Measurements from ENCODE around the gene TNFSF4.

Gene TNFSF4

GRCh38 chr1:173187671-173188237 is 19.4 kb downstream of the TNFSF4 start:
- H3K4me3 ChIP-seq (replicated peaks; ENCODE audit: low read depth, low read length): no peak overlapping the region
- no peak for TF ChIP-seq CTCF (IDR thresholded peaks at IDR 0.05; ENCODE audit: low read depth, low read length, missing control alignments)
- DNase-seq (ENCODE audit: extremely low read depth, low read depth): no peak

DNA sequence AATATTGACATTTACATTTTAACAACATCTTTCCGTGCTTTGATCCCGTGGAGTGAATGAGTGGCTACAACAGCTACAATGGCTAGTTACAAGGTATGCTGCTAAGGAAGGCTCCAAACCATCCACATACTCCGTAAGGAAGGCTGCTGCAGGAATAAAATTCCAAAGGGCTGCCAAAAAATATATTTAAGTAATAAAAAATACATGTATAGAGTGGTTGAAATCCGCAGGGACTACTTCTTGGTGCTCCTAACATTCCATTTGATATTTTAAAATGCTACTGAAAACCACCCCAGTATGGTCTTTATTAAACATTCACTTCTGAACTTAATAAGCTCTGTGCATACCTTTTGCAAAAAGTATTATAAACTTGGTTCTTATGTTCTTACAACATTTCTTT is 25.3 kb downstream of the TNFSF4 start:
- H3K4me3 ChIP-seq (replicated peaks; ENCODE audit: low read depth, low read length): no peak overlapping the region
- TF ChIP-seq CTCF (IDR thresholded peaks at IDR 0.05; ENCODE audit: low read depth, low read length, missing control alignments): no peak
- DNase-seq (ENCODE audit: extremely low read depth, low read depth): no peak

DNA sequence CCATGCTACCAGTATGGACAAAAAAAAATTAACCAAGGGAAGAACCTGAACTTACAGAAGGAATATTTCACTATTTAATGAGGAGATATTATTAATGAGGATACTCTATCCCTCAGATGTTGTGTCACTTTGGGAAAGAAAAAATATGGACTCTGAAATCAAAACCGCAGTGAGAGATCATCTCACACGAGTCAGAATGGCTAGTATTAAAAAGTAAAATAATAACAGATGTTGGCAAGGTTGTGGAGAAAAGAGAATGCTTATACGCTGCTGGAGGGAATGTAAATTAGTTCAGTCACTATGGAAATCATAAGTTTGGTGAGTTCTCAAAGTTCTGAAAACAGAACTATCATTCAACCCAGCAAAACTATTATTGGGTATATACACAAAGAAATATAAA is 30.9 kb downstream of the TNFSF4 start:
- H3K4me3 ChIP-seq (replicated peaks; ENCODE audit: low read depth, low read length): no peak overlapping the region
- DNase-seq (ENCODE audit: extremely low read depth, low read depth): no peak
- TF ChIP-seq CTCF (IDR thresholded peaks at IDR 0.05; ENCODE audit: low read depth, low read length, missing control alignments): no peak

- no peak overlapping the region for H3K4me3 ChIP-seq (replicated peaks; ENCODE audit: low read depth, low read length)
- no peak for DNase-seq (ENCODE audit: extremely low read depth, low read depth)
- TF ChIP-seq CTCF (IDR thresholded peaks at IDR 0.05; ENCODE audit: low read depth, low read length, missing control alignments): no peak
These were observed 31.5 kb downstream of the TNFSF4 start for GRCh38 chr1:173175514-173176145.

GRCh38 chr1:173173388-173173787 is 33.7 kb downstream of the TNFSF4 start:
- H3K4me3 ChIP-seq (replicated peaks; ENCODE audit: low read depth, low read length): no peak overlapping the region
- TF ChIP-seq CTCF (IDR thresholded peaks at IDR 0.05; ENCODE audit: low read depth, low read length, missing control alignments): no peak
- DNase-seq (ENCODE audit: extremely low read depth, low read depth): no peak

DNA sequence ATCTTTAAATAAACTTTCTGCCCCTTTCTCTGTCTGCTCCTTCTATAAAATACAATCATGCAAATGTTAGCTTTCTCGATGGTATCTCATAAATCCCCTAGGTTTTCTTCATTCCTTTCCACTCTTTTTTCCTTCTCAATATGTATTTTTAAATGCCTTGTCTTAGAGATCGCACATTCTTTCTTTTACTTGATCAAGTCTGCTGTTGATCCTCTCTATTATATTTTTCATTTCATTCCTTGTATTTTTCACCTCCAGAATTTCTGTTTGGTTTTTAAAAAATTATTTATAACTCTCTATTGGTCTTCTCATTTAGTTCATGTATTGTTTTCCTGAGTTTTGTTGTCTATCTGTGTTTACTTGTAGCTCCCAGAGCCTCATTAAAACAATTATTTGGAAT is 36.0 kb downstream of the TNFSF4 start:
- DNase-seq (ENCODE audit: extremely low read depth, low read depth): no peak
- no peak for TF ChIP-seq CTCF (IDR thresholded peaks at IDR 0.05; ENCODE audit: low read depth, low read length, missing control alignments)
- no peak overlapping the region for H3K4me3 ChIP-seq (replicated peaks; ENCODE audit: low read depth, low read length)

- no peak for TF ChIP-seq CTCF (IDR thresholded peaks at IDR 0.05; ENCODE audit: low read depth, low read length, missing control alignments)
These were observed 38.2 kb downstream of the TNFSF4 start for GRCh38 chr1:173168941-173169340.

More at GRCh38 chr1:173168941-173169340, 38.2 kb downstream of the TNFSF4 start:
- H3K4me3 ChIP-seq (replicated peaks; ENCODE audit: low read depth, low read length): no peak overlapping the region
- no peak for DNase-seq (ENCODE audit: extremely low read depth, low read depth)

Measured in HFF-Myc (cell line).